Ascending aorta (tissue), 2 donors: Measurements from ENCODE around the gene MARCHF9. TPM values are rescaled to one million over a fixed set of nuclear protein-coding genes. Genes with fewer than 3 reads are reported as not detected.
A peak's percentile ranks its signal among the peaks of the same experiment; 100 is the strongest.

Source experiments
- DNase-seq, 2 donors: peaks; one replicate each; pipeline ENCODE4 v3.0.0-alpha.2; 2019; ENCODE audit warnings: low spot score in 2 of 2
- H3K27ac ChIP-seq, 2 donors: fragments of 200-600 bp; sonication (generic); one replicate each; pipeline ENCODE4 v1.5.1; 2016 to 2017; ENCODE audit warnings: mild to moderate bottlenecking in 1 of 2
- H3K27me3 ChIP-seq: fragments of 200-600 bp; sonication (generic); one replicate; pipeline ENCODE4 v1.5.1; 2017
- H3K36me3 ChIP-seq, 2 donors: fragments of 200-600 bp; sonication (generic); one replicate each; pipeline ENCODE4 v1.5.1; 2016
- H3K4me1 ChIP-seq, 2 donors: fragments of 200-600 bp; sonication (generic); one replicate each; pipeline ENCODE4 v1.5.1; 2016 to 2017; ENCODE audit warnings: mild to moderate bottlenecking in 1 of 2
- H3K4me3 ChIP-seq, 2 donors: fragments of 200-600 bp; sonication (generic); one replicate each; pipeline ENCODE4 v1.5.1; 2016 to 2017; ENCODE audit warnings: mild to moderate bottlenecking in 1 of 2
- H3K9me3 ChIP-seq, 2 donors: fragments of 200-600 bp; sonication (generic); one replicate each; pipeline ENCODE4 v1.5.1; 2016
- intact Hi-C: fragments of 100-400 bp; cut with DNase I; formaldehyde crosslinking; loops from one replicate; pipeline ENCODE4 v1.15.1; 2023
- total RNA-seq: library from RNA; depleted of rRNA; stranded (reverse); fragments of >200 nt; gene quantifications from one replicate; pipeline ENCODE4 v1.1.0, GENCODE V29; 2016
- TF ChIP-seq, protein P1 (sequence below), 3 experiments: fragments of 200-600 bp in 2 of 3; fragments of 450-650 bp in 1 of 3; sonication (generic) in 2 of 3; IDR thresholded peaks; one replicate each; pipeline ENCODE4 v1.5.1; 2016 to 2019; ENCODE audit warnings: antibody characterized with exemption in 3 of 3, mild to moderate bottlenecking in 1 of 3, moderate library complexity in 1 of 3

MARCHF9 gene
- total RNA-seq, 1 donor from 2014 or later = 8.4 TPM

DNA sequence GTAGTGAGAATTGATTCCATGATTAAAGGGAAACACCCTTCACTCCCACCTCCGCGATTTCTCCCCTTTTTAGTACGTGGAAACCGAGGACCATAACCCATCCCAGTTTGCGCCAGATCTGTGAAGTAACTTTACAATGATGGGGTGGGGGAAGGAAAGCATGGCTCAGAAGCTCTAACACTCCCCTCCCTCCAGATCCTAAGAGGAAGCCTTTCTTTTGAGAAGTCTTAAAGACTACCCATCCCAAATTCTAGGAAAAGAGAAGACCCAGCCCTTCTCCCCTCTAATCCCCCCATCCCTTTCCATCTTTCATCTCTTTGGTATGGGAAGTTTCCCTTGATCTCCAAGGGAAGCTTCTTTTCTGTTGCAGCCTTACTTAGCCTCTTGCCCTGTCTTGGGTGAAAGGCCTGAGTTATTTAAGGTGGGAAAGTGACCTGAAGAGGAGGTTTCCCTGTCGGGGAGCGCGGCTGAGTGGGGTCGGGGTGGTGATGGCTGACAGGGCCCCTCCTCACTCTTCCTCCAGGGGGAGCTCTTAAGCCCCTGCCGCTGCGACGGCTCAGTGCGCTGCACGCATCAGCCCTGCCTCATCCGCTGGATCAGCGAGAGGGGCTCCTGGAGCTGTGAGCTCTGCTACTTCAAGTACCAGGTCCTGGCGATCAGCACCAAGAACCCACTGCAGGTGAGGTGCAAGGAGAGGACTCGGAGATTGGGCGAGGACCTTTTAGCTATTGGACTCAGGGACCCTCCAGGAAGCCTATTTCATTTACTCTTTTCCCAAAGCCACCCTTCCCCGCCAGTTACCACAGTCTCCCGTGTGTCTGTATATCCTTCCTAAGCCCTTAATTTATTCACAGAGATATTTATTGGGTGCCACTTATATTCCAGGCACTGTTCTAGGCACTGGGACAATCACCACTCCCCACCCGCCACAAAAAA is 1.8 kb downstream of the MARCHF9 start:
- Histone ChIP-seq H3K36me3 (peaks cover 7 to 14% of the 10 kb centered on the region in 2 donors), H3K4me1 (peaks cover 2 to 17% of the 10 kb centered on the region in 2 donors), H3K27me3 (no peaks in the 10 kb centered on the region), H3K27ac (no peak overlapping the region), H3K4me3 (peak overlapping the region in 1 of 2 donors; percentile 93), H3K9me3 (no peaks in the 10 kb centered on the region)
- no peak for DNase-seq
- intact Hi-C loops = no loop called here
- TF ChIP-seq, protein P1, sequence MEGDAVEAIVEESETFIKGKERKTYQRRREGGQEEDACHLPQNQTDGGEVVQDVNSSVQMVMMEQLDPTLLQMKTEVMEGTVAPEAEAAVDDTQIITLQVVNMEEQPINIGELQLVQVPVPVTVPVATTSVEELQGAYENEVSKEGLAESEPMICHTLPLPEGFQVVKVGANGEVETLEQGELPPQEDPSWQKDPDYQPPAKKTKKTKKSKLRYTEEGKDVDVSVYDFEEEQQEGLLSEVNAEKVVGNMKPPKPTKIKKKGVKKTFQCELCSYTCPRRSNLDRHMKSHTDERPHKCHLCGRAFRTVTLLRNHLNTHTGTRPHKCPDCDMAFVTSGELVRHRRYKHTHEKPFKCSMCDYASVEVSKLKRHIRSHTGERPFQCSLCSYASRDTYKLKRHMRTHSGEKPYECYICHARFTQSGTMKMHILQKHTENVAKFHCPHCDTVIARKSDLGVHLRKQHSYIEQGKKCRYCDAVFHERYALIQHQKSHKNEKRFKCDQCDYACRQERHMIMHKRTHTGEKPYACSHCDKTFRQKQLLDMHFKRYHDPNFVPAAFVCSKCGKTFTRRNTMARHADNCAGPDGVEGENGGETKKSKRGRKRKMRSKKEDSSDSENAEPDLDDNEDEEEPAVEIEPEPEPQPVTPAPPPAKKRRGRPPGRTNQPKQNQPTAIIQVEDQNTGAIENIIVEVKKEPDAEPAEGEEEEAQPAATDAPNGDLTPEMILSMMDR (IDR thresholded peaks at IDR 0.05) = peak in 2 of 3 experiments; percentile 17 to 41

DNA sequence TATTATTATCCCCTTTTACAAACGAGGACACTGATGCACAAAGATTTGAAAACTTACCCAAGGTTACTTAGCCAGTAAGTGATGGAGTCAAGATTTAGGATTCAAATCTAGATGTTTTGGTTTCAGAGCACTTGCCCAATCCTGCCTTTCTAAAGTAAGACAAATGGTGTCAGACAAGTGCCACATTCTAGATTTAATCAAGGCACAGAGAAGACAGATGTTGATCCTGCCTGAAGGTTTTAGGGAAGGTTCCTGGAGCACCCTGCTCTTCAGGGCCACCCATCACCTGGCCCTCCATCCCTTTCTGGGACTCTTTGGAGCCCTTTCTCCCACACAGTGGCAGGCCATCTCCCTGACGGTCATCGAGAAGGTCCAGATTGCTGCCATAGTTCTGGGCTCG is 2.9 kb downstream of the MARCHF9 start:
- Histone ChIP-seq H3K4me1 (peaks cover 2 to 14% of the 10 kb centered on the region in 2 donors), H3K27ac (no peak overlapping the region), H3K36me3 (peaks cover 7 to 14% of the 10 kb centered on the region in 2 donors), H3K27me3 (no peaks in the 10 kb centered on the region), H3K9me3 (no peaks in the 10 kb centered on the region), H3K4me3 (no peak overlapping the region)
- no peak for DNase-seq
- intact Hi-C loops = no loop called here
- TF ChIP-seq, protein P1 (IDR thresholded peaks at IDR 0.05) = no peak

DNA sequence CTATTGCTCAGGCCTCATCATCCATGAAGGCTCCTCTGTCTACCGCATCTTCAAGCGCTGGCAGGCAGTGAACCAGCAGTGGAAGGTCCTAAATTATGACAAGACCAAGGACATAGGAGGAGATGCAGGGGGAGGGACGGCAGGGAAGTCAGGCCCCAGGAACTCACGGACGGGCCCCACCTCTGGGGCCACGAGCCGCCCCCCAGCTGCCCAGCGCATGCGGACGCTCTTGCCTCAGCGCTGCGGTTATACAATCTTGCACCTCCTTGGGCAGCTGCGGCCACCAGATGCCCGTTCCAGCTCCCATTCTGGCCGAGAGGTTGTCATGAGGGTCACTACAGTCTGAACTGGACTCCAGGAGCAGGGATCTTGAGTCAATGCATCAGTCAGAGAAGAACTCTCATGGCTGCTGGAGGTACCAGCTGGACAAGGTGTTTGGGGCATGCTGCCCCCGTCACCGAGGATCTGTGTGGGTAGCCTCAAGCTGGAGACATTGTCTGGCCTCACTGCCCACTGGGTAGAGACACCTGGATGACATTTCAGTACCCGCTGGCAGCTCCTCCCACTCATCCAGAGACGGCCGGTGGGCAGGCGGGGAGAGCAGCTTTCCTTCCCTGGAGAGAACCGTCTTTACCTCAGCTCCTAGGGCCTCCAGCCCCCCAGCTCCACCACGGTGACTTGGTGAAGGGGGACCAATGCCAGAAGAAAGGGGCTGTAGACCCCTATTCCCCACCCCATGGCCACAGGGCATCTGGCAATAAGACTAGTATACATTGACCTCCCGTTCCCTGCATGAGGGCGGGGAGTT is 3.9 kb downstream of the MARCHF9 start:
- Histone ChIP-seq H3K9me3 (no peaks in the 10 kb centered on the region), H3K36me3 (peaks cover 7 to 14% of the 10 kb centered on the region in 2 donors), H3K4me3 (no peak overlapping the region), H3K27me3 (no peaks in the 10 kb centered on the region), H3K4me1 (peaks cover 2 to 12% of the 10 kb centered on the region in 2 donors), H3K27ac (no peak overlapping the region)
- TF ChIP-seq, protein P1 (IDR thresholded peaks at IDR 0.05) = no peak
- intact Hi-C loops = no loop called here
- DNase-seq = no peak

DNA sequence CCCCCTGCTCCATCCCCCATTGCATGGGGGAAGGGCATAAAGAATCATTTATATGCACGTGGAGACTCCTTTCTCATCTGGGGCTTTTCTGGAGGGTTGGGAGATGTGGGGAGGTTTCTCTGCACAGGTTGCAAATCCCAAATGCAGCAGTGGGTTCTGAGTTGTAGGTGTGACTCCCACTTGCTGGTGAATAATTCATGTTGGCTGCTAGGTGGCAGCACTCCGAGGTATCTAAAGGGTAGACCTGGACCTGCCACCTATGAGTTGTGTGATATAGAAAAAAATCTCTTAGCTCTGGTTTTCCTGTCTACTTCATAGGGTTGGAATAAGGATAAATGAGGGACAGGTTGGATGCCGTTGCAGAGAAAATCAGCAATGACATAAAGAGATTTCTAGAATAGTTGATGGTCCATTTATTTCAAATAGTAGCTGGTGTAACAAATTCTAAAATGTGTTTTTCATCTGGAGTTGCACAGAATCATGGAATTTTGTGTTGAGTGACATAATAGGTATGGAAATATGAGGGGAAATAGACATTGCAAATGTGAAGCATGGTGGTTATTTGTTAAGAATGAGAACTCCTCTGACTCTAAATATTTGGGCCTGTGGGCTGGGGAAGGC is 4.6 kb downstream of the MARCHF9 start:
- Histone ChIP-seq H3K9me3 (no peaks in the 10 kb centered on the region), H3K4me1 (peaks cover 2 to 8% of the 10 kb centered on the region in 2 donors), H3K36me3 (peaks cover 7 to 14% of the 10 kb centered on the region in 2 donors), H3K4me3 (no peak overlapping the region), H3K27me3 (no peaks in the 10 kb centered on the region), H3K27ac (no peak overlapping the region)
- TF ChIP-seq, protein P1 (IDR thresholded peaks at IDR 0.05) = peak in 1 of 3 experiments; percentile 23
- intact Hi-C loops = no loop called here
- DNase-seq = no peak

DNA sequence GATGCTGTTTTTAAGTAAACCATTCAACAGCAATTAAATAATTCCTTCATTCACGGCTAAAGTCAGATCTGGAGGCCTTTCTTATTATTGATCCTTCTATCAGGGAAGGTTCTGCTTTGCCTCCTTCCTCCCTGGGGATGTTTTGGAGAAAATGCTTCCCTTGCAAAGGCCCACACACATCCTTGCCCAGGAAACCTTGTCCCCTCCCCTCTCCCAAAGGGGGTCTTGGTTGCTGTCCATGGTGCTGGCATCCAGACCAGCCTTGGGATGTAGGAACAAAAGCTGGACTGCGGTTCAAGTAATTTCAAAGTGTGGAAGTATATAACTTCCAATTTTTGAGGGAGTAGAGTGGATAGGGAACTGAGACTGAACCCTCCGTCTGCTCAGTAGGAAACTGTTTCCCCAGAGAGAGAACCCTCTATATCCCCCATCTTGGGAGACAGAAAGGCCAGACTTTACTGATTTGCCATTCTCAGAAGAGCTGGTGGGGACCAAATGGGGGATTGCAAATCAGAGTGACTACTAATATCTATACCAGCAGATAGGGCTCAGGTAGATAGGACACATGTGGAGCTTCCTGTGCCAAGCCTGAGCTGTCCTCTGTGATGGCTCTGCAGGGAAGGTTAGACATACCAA is 5.6 kb downstream of the MARCHF9 start:
- DNase-seq = no peak
- H3K4me3 ChIP-seq = no peak overlapping the region
- peaks cover 7 to 14% of the 10 kb centered on the region in 2 donors for H3K36me3 ChIP-seq
- H3K4me1 ChIP-seq = peaks cover 2 to 14% of the 10 kb centered on the region in 2 donors
- intact Hi-C loops = no loop called here
- no peak overlapping the region for H3K27ac ChIP-seq
- TF ChIP-seq, protein P1 (IDR thresholded peaks at IDR 0.05) = no peak
- no peaks in the 10 kb centered on the region for H3K9me3 ChIP-seq
- H3K27me3 ChIP-seq = no peaks in the 10 kb centered on the region
